IPS DF 6.9 (cell line): ENCODE data around the gene IGSF3.

ENCODE experiments used
- DNase-seq: peaks from one replicate; pipeline ENCODE4 v3.0.0-alpha.2; 2013; ENCODE audit warnings: low read depth, low spot score
- H3K27ac ChIP-seq: one replicate; pipeline ENCODE4 v1.5.1; 2013; ENCODE audit warnings: low read length, control low read depth
- H3K27me3 ChIP-seq: 2 replicates; pipeline ENCODE4 v1.6.1; 2013; ENCODE audit warnings: mild to moderate bottlenecking, low read length; ENCODE audit not compliant: control insufficient read depth, insufficient read depth
- H3K36me3 ChIP-seq: 2 replicates; pipeline ENCODE4 v1.6.1; 2013; ENCODE audit warnings: low read length; ENCODE audit not compliant: control insufficient read depth, insufficient read depth
- H3K4me1 ChIP-seq: 2 replicates; pipeline ENCODE4 v1.6.1; 2013; ENCODE audit warnings: low read length; ENCODE audit not compliant: control insufficient read depth, insufficient read depth
- H3K4me3 ChIP-seq: 2 replicates; pipeline ENCODE4 v1.5.1; 2013; ENCODE audit warnings: mild to moderate bottlenecking, low read length
- H3K9me3 ChIP-seq: 2 replicates; pipeline ENCODE4 v1.6.1; 2013; ENCODE audit warnings: low read length, inconsistent platforms; ENCODE audit not compliant: control insufficient read depth, insufficient read depth
- WGBS: extraction: QIAGEN DNeasy Blood & Tissue Kit; methylation state at CpG from one replicate; pipeline ENCODE4 v1.1.7; 2013; ENCODE audit warnings: mixed read lengths, missing lambda C conversion rate; ENCODE audit not compliant: insufficient read length, insufficient coverage; 5-methylcytosine and 5-hydroxymethylcytosine counted together

IGSF3 gene

GRCh38 chr1:116667575-116668105 lies at the start of gene IGSF3:
IGSF3 (minus strand) TSS chr1:116667733; CDS start chr1:116666326, 1,407 bp downstream.
- no peaks in the 10 kb centered on the region for H3K4me1 ChIP-seq
- H3K9me3 ChIP-seq: no peaks in the 10 kb centered on the region
- no CpG with 5 or more reads among the region's 58 CpGs for WGBS
- H3K27ac ChIP-seq: no peak within 1 kb of the TSS
- no peak for DNase-seq
- no peaks in the 10 kb centered on the region for H3K27me3 ChIP-seq
- peak within 1 kb of the TSS; percentile 49; the same call in 1 of the 2 replicates for H3K4me3 ChIP-seq
- no peaks in the 10 kb centered on the region for H3K36me3 ChIP-seq

GRCh38 chr1:116717318-116717717 lies 49.8 kb upstream of the IGSF3 start:
- Histone ChIP-seq H3K4me3 (no peak overlapping the region), H3K36me3 (no peaks in the 10 kb centered on the region), H3K4me1 (peaks cover 3% of the 10 kb centered on the region; the same call in 1 of the 2 replicates), H3K9me3 (no peaks in the 10 kb centered on the region), H3K27ac (no peak overlapping the region), H3K27me3 (no peaks in the 10 kb centered on the region)
- DNase-seq: no peak
- WGBS: no CpG with 5 or more reads among the region's 3 CpGs

GRCh38 chr1:116716391-116716790 lies 48.9 kb upstream of the IGSF3 start:
- Histone ChIP-seq H3K9me3 (no peaks in the 10 kb centered on the region), H3K4me3 (no peak overlapping the region), H3K4me1 (peaks cover 3% of the 10 kb centered on the region), H3K36me3 (no peaks in the 10 kb centered on the region), H3K27me3 (no peaks in the 10 kb centered on the region), H3K27ac (no peak overlapping the region)
- no peak for DNase-seq
- WGBS: no CpG with 5 or more reads among the region's 3 CpGs

GRCh38 chr1:116713474-116713873 lies 45.9 kb upstream of the IGSF3 start:
- peak overlapping the region; percentile 90 for H3K27ac ChIP-seq
- no peaks in the 10 kb centered on the region for H3K9me3 ChIP-seq
- no peaks in the 10 kb centered on the region for H3K27me3 ChIP-seq
- DNase-seq: no peak
- WGBS: no CpG with 5 or more reads among the region's 3 CpGs
- no peaks in the 10 kb centered on the region for H3K36me3 ChIP-seq
- no peak overlapping the region for H3K4me3 ChIP-seq
- H3K4me1 ChIP-seq: peaks cover 4% of the 10 kb centered on the region

- DNase-seq: peak; percentile 33
- peaks cover 4% of the 10 kb centered on the region for H3K4me1 ChIP-seq
- WGBS: no CpG with 5 or more reads among the region's 6 CpGs
- no peaks in the 10 kb centered on the region for H3K36me3 ChIP-seq
- H3K4me3 ChIP-seq: no peak overlapping the region
- no peaks in the 10 kb centered on the region for H3K27me3 ChIP-seq
- H3K27ac ChIP-seq: peak overlapping the region; percentile 60
- H3K9me3 ChIP-seq: no peaks in the 10 kb centered on the region
These were observed 45.0 kb upstream of the IGSF3 start for GRCh38 chr1:116712510-116712909.

- H3K27me3 ChIP-seq: no peaks in the 10 kb centered on the region
- H3K4me1 ChIP-seq: peaks cover 4% of the 10 kb centered on the region
- WGBS: no CpG with 5 or more reads among the region's 2 CpGs
- no peak overlapping the region for H3K4me3 ChIP-seq
- H3K36me3 ChIP-seq: no peaks in the 10 kb centered on the region
- no peak for DNase-seq
- H3K27ac ChIP-seq: no peak overlapping the region
- H3K9me3 ChIP-seq: no peaks in the 10 kb centered on the region
These were observed 43.8 kb upstream of the IGSF3 start for GRCh38 chr1:116711263-116711840.

- H3K36me3 ChIP-seq: no peaks in the 10 kb centered on the region
- no peak for DNase-seq
- H3K9me3 ChIP-seq: no peaks in the 10 kb centered on the region
- peaks cover 4% of the 10 kb centered on the region for H3K4me1 ChIP-seq
- H3K4me3 ChIP-seq: no peak overlapping the region
- no peaks in the 10 kb centered on the region for H3K27me3 ChIP-seq
- H3K27ac ChIP-seq: no peak overlapping the region
- no CpG with 5 or more reads among the region's 2 CpGs for WGBS
These were observed 43.1 kb upstream of the IGSF3 start for GRCh38 chr1:116710420-116711262.

- WGBS: no CpG with 5 or more reads among the region's 7 CpGs
These were observed 42.2 kb upstream of the IGSF3 start for GRCh38 chr1:116709666-116710167.

GRCh38 chr1:116708255-116708900 lies 40.8 kb upstream of the IGSF3 start:
- WGBS: no CpG with 5 or more reads among the region's 6 CpGs
- Histone ChIP-seq H3K9me3 (no peaks in the 10 kb centered on the region), H3K27ac (no peak overlapping the region), H3K4me1 (peaks cover 4% of the 10 kb centered on the region), H3K27me3 (no peaks in the 10 kb centered on the region), H3K36me3 (no peaks in the 10 kb centered on the region), H3K4me3 (no peak overlapping the region)
- no peak for DNase-seq

More at GRCh38 chr1:116709666-116710167, 42.2 kb upstream of the IGSF3 start:
- no peak for DNase-seq
- H3K9me3 ChIP-seq: no peaks in the 10 kb centered on the region
- H3K4me1 ChIP-seq: peaks cover 4% of the 10 kb centered on the region
- H3K36me3 ChIP-seq: no peaks in the 10 kb centered on the region
- no peak overlapping the region for H3K27ac ChIP-seq
- H3K4me3 ChIP-seq: no peak overlapping the region
- no peaks in the 10 kb centered on the region for H3K27me3 ChIP-seq

GRCh38 chr1:116706841-116707240 lies 39.3 kb upstream of the IGSF3 start:
- Histone ChIP-seq H3K4me3 (no peak overlapping the region), H3K36me3 (no peaks in the 10 kb centered on the region), H3K4me1 (0 out of 2 replicates have a peak, but pooled peaks cover 2% of the 10 kb centered on the region), H3K9me3 (no peaks in the 10 kb centered on the region), H3K27ac (no peak overlapping the region), H3K27me3 (no peaks in the 10 kb centered on the region)
- DNase-seq: no peak
